HepG2 (cell line): Measurements from ENCODE around the gene ANTXR1. TPM values are rescaled to one million over a fixed set of nuclear protein-coding genes. Genes with fewer than 3 reads are reported as not detected.

ENCODE experiments used
- ATAC-seq: fragments of 200-7000 bp; cut with Tn5 transposase; 3 replicates; pipeline ENCODE4 v1.9.1; 2020; ENCODE audit warnings: mild to moderate bottlenecking, moderate library complexity
- BruUV-seq: library from RNA; stranded (reverse); fragments of 400-500 nt; replicated peaks from 2 replicates; lab custom pipeline; 2021; lab: Mats Ljungman, UMichigan
- CTCF ChIA-PET: fragments of 300-600 bp; formaldehyde crosslinking; extraction: SDS; loops from one replicate; lab custom pipeline; 2021; ENCODE audit warnings: low total read pairs, inconsistent platforms, low intra/inter-chr PET ratio; lab: Yijun Ruan, JAX
- POLR2A ChIA-PET: fragments of 350-600 bp; sonication (Branson Sonifier 250); formaldehyde crosslinking; loops from one replicate; lab custom pipeline; 2020; ENCODE audit warnings: antibody characterized with exemption, inconsistent platforms; lab: Yijun Ruan, JAX
- DNase-seq: peaks from one replicate; pipeline ENCODE4 v3.0.0-alpha.2; 2015; ENCODE audit warnings: low spot score
- FAIRE-seq: peaks from 3 replicates; lab custom pipeline; 2011; peaks lifted over from hg19 to GRCh38; lab: Jason Lieb, UNC
- H2AFZ ChIP-seq: one replicate; pipeline ENCODE4 v1.6.1; 2011; ENCODE audit warnings: low read length, inconsistent platforms
- H3K27ac ChIP-seq: fragments of 300-600 bp; 3 replicates; pipeline ENCODE4 v1.8.0; 2011; ENCODE audit warnings: mixed run types, mild to moderate bottlenecking, mixed read lengths, low read length, inconsistent platforms; ENCODE audit not compliant: insufficient read depth; ENCODE audit errors: extremely low read length
- H3K27me3 ChIP-seq, 2 experiments: fragments of 200-600 bp in 1 of 2; 2 replicates in 1 of 2; 3 replicates in 1 of 2; pipeline versions ENCODE4 v1.6.0 to v1.8.0; 2011; ENCODE audit warnings: low read length in 2 of 2, mild to moderate bottlenecking in 2 of 2, moderate library complexity in 2 of 2, inconsistent platforms in 1 of 2; ENCODE audit not compliant: insufficient read depth in 2 of 2, control insufficient read depth in 1 of 2
- H3K36me3 ChIP-seq, 2 experiments: fragments of 200-600 bp in 1 of 2; replicated peaks in 1 of 2; 2 replicates in 1 of 2; 3 replicates in 1 of 2; pipeline versions ENCODE4 v1.5.1 to v1.8.0; 2011; ENCODE audit warnings: low read length in 2 of 2, inconsistent platforms in 1 of 2; ENCODE audit not compliant: insufficient read depth in 2 of 2, control insufficient read depth in 1 of 2
- H3K4me1 ChIP-seq: 2 replicates; pipeline ENCODE4 v1.5.1; 2012; ENCODE audit warnings: low read length, inconsistent platforms; ENCODE audit not compliant: insufficient read depth
- H3K4me2 ChIP-seq: 2 replicates; pipeline ENCODE4 v1.6.0; 2011; ENCODE audit warnings: low read depth, low read length, inconsistent platforms
- H3K4me3 ChIP-seq, 3 experiments: fragments of 200-600 bp in 1 of 3; sonication (generic), shearing (Covaris generic) in 1 of 3; replicated peaks in 1 of 3; 2 replicates each; pipeline ENCODE4 v1.5.1; 2011 to 2016; ENCODE audit warnings: low read length in 3 of 3, inconsistent platforms in 2 of 3, low read depth in 2 of 3, mild to moderate bottlenecking in 2 of 3, control low read depth in 1 of 3, mixed read lengths in 1 of 3; ENCODE audit not compliant: insufficient read depth in 1 of 3
- H3K79me2 ChIP-seq: one replicate; pipeline ENCODE4 v1.6.1; 2011; ENCODE audit warnings: low read length, inconsistent platforms; ENCODE audit not compliant: insufficient read depth
- H3K9ac ChIP-seq: 2 replicates; pipeline ENCODE4 v1.6.0; 2011; ENCODE audit warnings: mild to moderate bottlenecking, low read depth, low read length, inconsistent platforms; ENCODE audit not compliant: insufficient read depth
- H3K9me3 ChIP-seq: 2 replicates; pipeline ENCODE4 v1.5.1; 2012; ENCODE audit warnings: mild to moderate bottlenecking, low read length
- H4K20me1 ChIP-seq: 2 replicates; pipeline ENCODE4 v1.6.0; 2011; ENCODE audit warnings: inconsistent platforms, mild to moderate bottlenecking, low read length, moderate library complexity; ENCODE audit not compliant: insufficient read depth
- FOXK1 ChIP-seq: sonication (generic); formaldehyde crosslinking; IDR thresholded peaks from 2 replicates; pipeline ENCODE4 v1.4.0; 2020; ENCODE audit warnings: low read depth, missing genetic modification reagents, borderline replicate concordance
- JARID2 ChIP-seq: sonication (generic); formaldehyde crosslinking; IDR thresholded peaks from 2 replicates; pipeline ENCODE4 v1.8.1; 2023; ENCODE audit warnings: missing genetic modification reagents, inconsistent platforms; ENCODE audit not compliant: insufficient replicate concordance
- MED1 ChIP-seq: sonication (generic); formaldehyde crosslinking; IDR thresholded peaks from 2 replicates; pipeline ENCODE4 v1.4.0; 2020; ENCODE audit warnings: missing genetic modification reagents
- MTF2 ChIP-seq: sonication (generic); formaldehyde crosslinking; IDR thresholded peaks from 2 replicates; pipeline ENCODE4 v1.5.0; 2020; ENCODE audit warnings: missing genetic modification reagents, borderline replicate concordance
- TBX3 ChIP-seq: fragments of 450-650 bp; IDR thresholded peaks from 2 replicates; pipeline ENCODE4 v1.6.1; 2017; ENCODE audit warnings: antibody characterized with exemption, mild to moderate bottlenecking, inconsistent platforms, borderline replicate concordance
- ZNF3 ChIP-seq: IDR thresholded peaks from 2 replicates; pipeline ENCODE4 v1.7.0; 2017; ENCODE audit warnings: inconsistent platforms
- ZNF446 ChIP-seq: sonication (generic); formaldehyde crosslinking; IDR thresholded peaks from 2 replicates; pipeline ENCODE4 v1.5.0; 2020; ENCODE audit warnings: mild to moderate bottlenecking, missing genetic modification reagents
- ZNF556 ChIP-seq: sonication (generic); formaldehyde crosslinking; IDR thresholded peaks from 2 replicates; pipeline ENCODE4 v1.4.0; 2020; ENCODE audit warnings: mild to moderate bottlenecking, missing genetic modification reagents, borderline replicate concordance
- WGBS: methylation state at CpG from one replicate; pipeline ENCODE4 v1.1.6; 2017; ENCODE audit warnings: low lambda C conversion rate; 5-methylcytosine and 5-hydroxymethylcytosine counted together
- in situ Hi-C: cut with HindIII; loops from 2 replicates; pipeline ENCODE4 v1.10.0; 2017; ENCODE audit warnings: low pct_unique_long_range_greater_than_20kb; ENCODE audit not compliant: extremely low pct_ligation_motif_present
- intact Hi-C: fragments of 100-400 bp; cut with micrococcal nuclease; formaldehyde crosslinking; loops from one replicate; pipeline ENCODE4 v1.10.0; 2022; ENCODE audit not compliant: unreplicated experiment
- polyA plus RNA-seq, 8 experiments: library from polyadenylated mRNA; depleted of rRNA in 3 of 8; stranded (reverse) in 7 of 8; unstranded in 1 of 8; fragments of >200 nt; fragmentation: Illumina TruSeq in 4 of 8; extraction: Trizol in 4 of 8; gene quantifications; 2 replicates each; pipeline versions ENCODE4 v1.2.1 to v1.2.3, GENCODE V29; 2011 to 2016; ENCODE audit warnings: low read depth in 4 of 8, missing spikeins in 1 of 8, mixed read lengths in 1 of 8; ENCODE audit not compliant: insufficient read depth in 1 of 8
- total RNA-seq, 5 experiments: library from RNA; depleted of rRNA; stranded (reverse); fragments of >200 nt; fragmentation: Illumina TruSeq; extraction: Trizol; gene quantifications; 2 replicates each; pipeline ENCODE4 v1.2.3, GENCODE V29; 2016; ENCODE audit warnings: low read depth in 1 of 5
- TF ChIP-seq, protein P1 (sequence below): sonication (generic); formaldehyde crosslinking; IDR thresholded peaks from 2 replicates; pipeline ENCODE4 v1.8.1; 2022; ENCODE audit warnings: mild to moderate bottlenecking, missing genetic modification reagents
- TF ChIP-seq, protein P2 (sequence below): sonication (generic); formaldehyde crosslinking; IDR thresholded peaks from 2 replicates; pipeline ENCODE4 v1.4.0; 2020; ENCODE audit warnings: missing genetic modification reagents, borderline replicate concordance

The ANTXR1 gene
- total and polyA plus RNA-seq, 2 of the 13 experiments (the other 11 are each of a cell fraction or from before 2014, with no cell fraction given): 4.5 to 12.7 TPM

DNA sequence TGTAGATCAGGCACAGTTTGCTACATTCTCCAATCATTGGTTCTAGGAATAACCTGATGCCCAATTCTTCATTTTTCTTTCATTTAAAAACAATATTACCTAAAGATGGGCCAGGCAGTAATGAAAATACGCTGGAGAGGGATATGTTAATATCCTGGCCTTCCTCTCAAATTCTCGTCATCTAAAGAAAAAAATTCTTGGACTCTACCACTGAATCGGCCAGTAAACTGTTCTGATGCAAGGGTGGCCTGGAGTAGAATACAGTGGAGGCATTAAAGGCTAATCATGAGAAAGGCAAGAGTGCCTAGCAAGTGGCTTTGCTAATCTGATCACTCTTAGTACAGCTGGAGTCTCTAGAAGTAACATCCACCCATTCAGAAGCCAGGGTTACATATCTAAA lies 157.7 kb downstream of the ANTXR1 start:
- Histone ChIP-seq H3K36me3 (0 out of 5 replicates have a peak, but pooled peaks cover 0 to 1% of the 10 kb centered on the region in 2 experiments), H4K20me1 (no peaks in the 10 kb centered on the region), H3K27me3 (no peaks in the 10 kb centered on the region), H3K4me2 (no peak overlapping the region), H3K9ac (no peak overlapping the region), H3K9me3 (no peaks in the 10 kb centered on the region), H3K79me2 (no peaks in the 10 kb centered on the region), H2AFZ (no peak overlapping the region), H3K4me3 (no peak overlapping the region), H3K27ac (peak overlapping the region; percentile 50), H3K4me1 (peaks cover 65% of the 10 kb centered on the region)
- BruUV-seq: no TSS peak
- in situ Hi-C loops: no loop called here
- WGBS: 96% methylated on average over 3 of the region's 3 CpGs
- POLR2A ChIA-PET: no interaction called here
- ATAC-seq (no peak), FAIRE-seq (no peak), DNase-seq (no peak)
- intact Hi-C loops: loop anchor here (10.0 kb wide), 1 partner anchor 214 kb away; the partner anchor contains the start of gene GFPT1
- TF ChIP-seq ZNF556 (CRISPR knock-in tag) (no peak), FOXK1 (CRISPR knock-in tag) (no peak), MED1 (CRISPR knock-in tag) (no peak), TBX3 (no peak), JARID2 (CRISPR knock-in tag) (no peak), ZNF446 (CRISPR knock-in tag) (no peak), MTF2 (CRISPR knock-in tag) (no peak), ZNF3 (CRISPR knock-in tag) (no peak)
- TF ChIP-seq, protein P1, sequence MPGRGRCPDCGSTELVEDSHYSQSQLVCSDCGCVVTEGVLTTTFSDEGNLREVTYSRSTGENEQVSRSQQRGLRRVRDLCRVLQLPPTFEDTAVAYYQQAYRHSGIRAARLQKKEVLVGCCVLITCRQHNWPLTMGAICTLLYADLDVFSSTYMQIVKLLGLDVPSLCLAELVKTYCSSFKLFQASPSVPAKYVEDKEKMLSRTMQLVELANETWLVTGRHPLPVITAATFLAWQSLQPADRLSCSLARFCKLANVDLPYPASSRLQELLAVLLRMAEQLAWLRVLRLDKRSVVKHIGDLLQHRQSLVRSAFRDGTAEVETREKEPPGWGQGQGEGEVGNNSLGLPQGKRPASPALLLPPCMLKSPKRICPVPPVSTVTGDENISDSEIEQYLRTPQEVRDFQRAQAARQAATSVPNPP: no peak
- TF ChIP-seq, protein P2, sequence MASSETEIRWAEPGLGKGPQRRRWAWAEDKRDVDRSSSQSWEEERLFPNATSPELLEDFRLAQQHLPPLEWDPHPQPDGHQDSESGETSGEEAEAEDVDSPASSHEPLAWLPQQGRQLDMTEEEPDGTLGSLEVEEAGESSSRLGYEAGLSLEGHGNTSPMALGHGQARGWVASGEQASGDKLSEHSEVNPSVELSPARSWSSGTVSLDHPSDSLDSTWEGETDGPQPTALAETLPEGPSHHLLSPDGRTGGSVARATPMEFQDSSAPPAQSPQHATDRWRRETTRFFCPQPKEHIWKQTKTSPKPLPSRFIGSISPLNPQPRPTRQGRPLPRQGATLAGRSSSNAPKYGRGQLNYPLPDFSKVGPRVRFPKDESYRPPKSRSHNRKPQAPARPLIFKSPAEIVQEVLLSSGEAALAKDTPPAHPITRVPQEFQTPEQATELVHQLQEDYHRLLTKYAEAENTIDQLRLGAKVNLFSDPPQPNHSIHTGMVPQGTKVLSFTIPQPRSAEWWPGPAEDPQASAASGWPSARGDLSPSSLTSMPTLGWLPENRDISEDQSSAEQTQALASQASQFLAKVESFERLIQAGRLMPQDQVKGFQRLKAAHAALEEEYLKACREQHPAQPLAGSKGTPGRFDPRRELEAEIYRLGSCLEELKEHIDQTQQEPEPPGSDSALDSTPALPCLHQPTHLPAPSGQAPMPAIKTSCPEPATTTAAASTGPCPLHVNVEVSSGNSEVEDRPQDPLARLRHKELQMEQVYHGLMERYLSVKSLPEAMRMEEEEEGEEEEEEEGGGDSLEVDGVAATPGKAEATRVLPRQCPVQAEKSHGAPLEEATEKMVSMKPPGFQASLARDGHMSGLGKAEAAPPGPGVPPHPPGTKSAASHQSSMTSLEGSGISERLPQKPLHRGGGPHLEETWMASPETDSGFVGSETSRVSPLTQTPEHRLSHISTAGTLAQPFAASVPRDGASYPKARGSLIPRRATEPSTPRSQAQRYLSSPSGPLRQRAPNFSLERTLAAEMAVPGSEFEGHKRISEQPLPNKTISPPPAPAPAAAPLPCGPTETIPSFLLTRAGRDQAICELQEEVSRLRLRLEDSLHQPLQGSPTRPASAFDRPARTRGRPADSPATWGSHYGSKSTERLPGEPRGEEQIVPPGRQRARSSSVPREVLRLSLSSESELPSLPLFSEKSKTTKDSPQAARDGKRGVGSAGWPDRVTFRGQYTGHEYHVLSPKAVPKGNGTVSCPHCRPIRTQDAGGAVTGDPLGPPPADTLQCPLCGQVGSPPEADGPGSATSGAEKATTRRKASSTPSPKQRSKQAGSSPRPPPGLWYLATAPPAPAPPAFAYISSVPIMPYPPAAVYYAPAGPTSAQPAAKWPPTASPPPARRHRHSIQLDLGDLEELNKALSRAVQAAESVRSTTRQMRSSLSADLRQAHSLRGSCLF (CRISPR knock-in tag): no peak
- TF ChIP-seq, all 625 proteins: peak for 0
- CTCF ChIA-PET: no interaction called here
